Measurements from ENCODE around the gene ACSL4. TPM values are rescaled to one million over a fixed set of nuclear protein-coding genes. Genes with fewer than 3 reads are reported as not detected.
A peak's percentile ranks its signal among the peaks of the same experiment; 100 is the strongest.
"Not testable (repeated sequence)": the region's sequence is repeated elsewhere in the genome, so short reads cannot be mapped to it uniquely, and the experiment has no call there.

The ACSL4 gene
- total RNA-seq, 6 donors from 2014 or later = 53.2 to 156 (median 106) TPM

GRCh38 chrX:109667986-109668385 is 65.1 kb downstream of the ACSL4 start:
- no peak overlapping the region for H3K27ac ChIP-seq
- H3K27me3 ChIP-seq = no peaks in the 10 kb centered on the region
- no peak for TF ChIP-seq EP300 (IDR thresholded peaks at IDR 0.05)
- TF ChIP-seq POLR2AphosphoS5 (IDR thresholded peaks at IDR 0.05) = no peak
- TF ChIP-seq POLR2A (IDR thresholded peaks at IDR 0.05) = no peak
- no peak for TF ChIP-seq CTCF (IDR thresholded peaks at IDR 0.05)
- no peak overlapping the region for H3K4me3 ChIP-seq
- H3K36me3 ChIP-seq = peaks cover 0 to 50% (median 5%) of the 10 kb centered on the region in 4 donors
- no peak for ATAC-seq (ENCODE audit: low FRiP score in 2 of 2)
- WGBS, 2 donors = 92 to 100% methylated on average over 2 to 5 of the region's 5 CpGs
- no peaks in the 10 kb centered on the region for H3K4me1 ChIP-seq
- H3K9me3 ChIP-seq = no peaks in the 10 kb centered on the region
- DNase-seq = no peak

GRCh38 chrX:109660435-109661143 is 72.5 kb downstream of the ACSL4 start:
- Histone ChIP-seq H3K27me3 (no peaks in the 10 kb centered on the region), H3K4me3 (no peak overlapping the region), H3K4me1 (no peaks in the 10 kb centered on the region), H3K9me3 (no peaks in the 10 kb centered on the region), H3K36me3 (peaks cover 0 to 49% (median 3%) of the 10 kb centered on the region in 4 donors), H3K27ac (no peak overlapping the region)
- WGBS, 2 donors = 77 to 79% methylated on average over 2 of the region's 2 CpGs
- no peak for DNase-seq
- no peak for TF ChIP-seq POLR2AphosphoS5 (IDR thresholded peaks at IDR 0.05)
- ATAC-seq (ENCODE audit: low FRiP score in 2 of 2) = no peak

- 100% methylated on average over 1 of the region's 1 CpG for WGBS, 2 donors
- no peak for DNase-seq
- Histone ChIP-seq H3K9me3 (no peaks in the 10 kb centered on the region), H3K27me3 (no peaks in the 10 kb centered on the region), H3K4me1 (no peaks in the 10 kb centered on the region), H3K36me3 (peaks cover 0 to 34% (median 3%) of the 10 kb centered on the region in 4 donors), H3K27ac (no peak overlapping the region), H3K4me3 (no peak overlapping the region)
- TF ChIP-seq POLR2AphosphoS5 (IDR thresholded peaks at IDR 0.05) (no peak), POLR2A (IDR thresholded peaks at IDR 0.05) (no peak), CTCF (IDR thresholded peaks at IDR 0.05) (no peak), EP300 (IDR thresholded peaks at IDR 0.05) (no peak)
- ATAC-seq (ENCODE audit: low FRiP score in 2 of 2) = peak in 1 of 2 donors; percentile 46
These were observed 74.7 kb downstream of the ACSL4 start for GRCh38 chrX:109658391-109658790.

GRCh38 chrX:109657364-109657763 is 75.7 kb downstream of the ACSL4 start:
- not testable (repeated sequence) for DNase-seq; ATAC-seq (ENCODE audit: low FRiP score in 2 of 2)

GRCh38 chrX:109656774-109657173 is 76.3 kb downstream of the ACSL4 start:
- Histone ChIP-seq H3K4me1 (no peaks in the 10 kb centered on the region), H3K9me3 (no peaks in the 10 kb centered on the region), H3K4me3 (no peak overlapping the region), H3K36me3 (peaks cover 0 to 26% (median 0%) of the 10 kb centered on the region in 4 donors), H3K27me3 (no peaks in the 10 kb centered on the region), H3K27ac (no peak overlapping the region)
- WGBS, 2 donors = 73 to 90% methylated on average over 4 of the region's 4 CpGs
- TF ChIP-seq POLR2AphosphoS5 (IDR thresholded peaks at IDR 0.05) (no peak), EP300 (IDR thresholded peaks at IDR 0.05) (no peak), POLR2A (IDR thresholded peaks at IDR 0.05) (no peak), CTCF (IDR thresholded peaks at IDR 0.05) (no peak)
- ATAC-seq (ENCODE audit: low FRiP score in 2 of 2) (no peak), DNase-seq (no peak)

More at GRCh38 chrX:109657364-109657763, 75.7 kb downstream of the ACSL4 start:
- not testable (repeated sequence) for H3K4me1 ChIP-seq, H3K27ac ChIP-seq, H3K4me3 ChIP-seq, H3K27me3 ChIP-seq, H3K9me3 ChIP-seq
- 96 to 100% methylated on average over 2 of the region's 4 CpGs for WGBS, 2 donors
- peaks cover 0 to 27% (median under 1%) of the 10 kb centered on the region in 4 donors for H3K36me3 ChIP-seq
